ENCODE results near the gene CAMKMT. TPM values are rescaled to one million over a fixed set of nuclear protein-coding genes. Genes with fewer than 3 reads are reported as not detected.

CAMKMT gene
- total RNA-seq, 1 experiment from 2014 or later: 17.4 TPM

- no peaks in the 10 kb centered on the region for H3K23me2 ChIP-seq (ENCODE audit: insufficient read length, low read depth, low read length, poor library complexity, severe bottlenecking)
- no peak for DNase-seq
- no peak overlapping the region for H2BK120ac ChIP-seq (ENCODE audit: low read depth, low read length, poor library complexity, severe bottlenecking)
- H3K27me3 Mint-ChIP-seq (ENCODE audit: low read depth): no peaks in the 10 kb centered on the region
- H3K9me3 ChIP-seq (ENCODE audit: control insufficient read depth, low read depth, low read length): no peaks in the 10 kb centered on the region
- H2BK12ac ChIP-seq (ENCODE audit: insufficient read length, low read depth, low read length): no peak overlapping the region
- no peak overlapping the region for H2BK5ac ChIP-seq (ENCODE audit: insufficient read length, low read length)
- no peak overlapping the region for H3K23ac ChIP-seq (ENCODE audit: insufficient read length, low read depth, low read length)
- peaks cover 4% of the 10 kb centered on the region; the same call in 1 of the 2 replicates for H3K4me1 ChIP-seq (ENCODE audit: insufficient read depth, low read length)
- no peak overlapping the region for H4K5ac ChIP-seq (ENCODE audit: insufficient read length, low read depth, low read length)
- H2BK20ac ChIP-seq (ENCODE audit: low read depth, low read length, poor library complexity, severe bottlenecking): no peak overlapping the region
- no peak overlapping the region for H3K4ac ChIP-seq (ENCODE audit: low read depth, low read length)
- H3K27me3 ChIP-seq (ENCODE audit: insufficient read depth, low read length): no peaks in the 10 kb centered on the region
- peaks cover 2 to 11% (median 5%) of the 10 kb centered on the region in 3 experiments; a peak in 5 of 7 replicates for H3K36me3 Mint-ChIP-seq (ENCODE audit: insufficient read depth in 1 of 3, low read depth in 3 of 3)
- H4K91ac ChIP-seq (ENCODE audit: insufficient read length, low read depth, low read length): no peak overlapping the region
- H3K27ac Mint-ChIP-seq: no peak overlapping the region
- no peak for TF ChIP-seq CTCF (conservative IDR thresholded peaks at IDR 0.05)
- no peak overlapping the region for H3K56ac ChIP-seq (ENCODE audit: insufficient read length, low read depth, low read length)
- H2AFZ ChIP-seq (ENCODE audit: low read length): no peak overlapping the region
- H3K79me1 ChIP-seq (ENCODE audit: insufficient read depth, low read depth, low read length, poor library complexity, severe bottlenecking): no peaks in the 10 kb centered on the region
- no peak overlapping the region for H3K4me2 ChIP-seq (ENCODE audit: insufficient read depth, insufficient read length, low read length)
- no peaks in the 10 kb centered on the region for H3K79me2 ChIP-seq (ENCODE audit: insufficient read depth, low read length)
- H4K8ac ChIP-seq (replicated peaks; ENCODE audit: insufficient read length, low read depth, low read length): no peak overlapping the region
- no peak overlapping the region for H3K18ac ChIP-seq (ENCODE audit: insufficient read length, low read depth, low read length)
- peaks cover 8 to 9% of the 10 kb centered on the region in 2 experiments; a peak in 4 of 5 replicates for H3K9me3 Mint-ChIP-seq
- H3K4me3 Mint-ChIP-seq: no peak overlapping the region
- no peaks in the 10 kb centered on the region for H4K20me1 ChIP-seq (ENCODE audit: control insufficient read depth, insufficient read depth, insufficient read length)
- H3K9ac ChIP-seq (ENCODE audit: extremely low read depth, insufficient read length, low read length): no peak overlapping the region
- H2BK15ac ChIP-seq (ENCODE audit: low read depth, low read length): no peak overlapping the region
- H3K27ac ChIP-seq (ENCODE audit: insufficient read length, low read depth, low read length): no peak overlapping the region
- no peak overlapping the region for H2AK5ac ChIP-seq (ENCODE audit: insufficient read length, low read length)
- H3T11ph ChIP-seq (ENCODE audit: low read length): no peak overlapping the region
- no CpG with 5 or more reads among the region's 1 CpG for WGBS (ENCODE audit: extremely low coverage, insufficient read length, low lambda C conversion rate)
- H3K4me1 Mint-ChIP-seq: peaks cover 0 to 3% of the 10 kb centered on the region in 2 experiments; a peak in 1 of 4 replicates
- no peak overlapping the region for H3K14ac ChIP-seq (ENCODE audit: insufficient read depth, low read length)
Observed at GRCh38 chr2:44612276-44612675, 250.5 kb downstream of the CAMKMT start.

Measured in H9 (cell line).